ENCODE data around the gene TSLP. TPM values are rescaled to one million over a fixed set of nuclear protein-coding genes. Genes with fewer than 3 reads are reported as not detected.

TSLP gene
- total and polyA plus RNA-seq, 9 of the 15 experiments (the other 6 are each of a cell fraction or from before 2014, with no cell fraction given), result 0.09 to 2.8 (median 1.2) TPM

GRCh38 chr5:111119221-111119620, 47.7 kb downstream of the TSLP start:
- in situ Hi-C loops (cut with MboI), result loop anchor here (25.0 kb wide), 1 partner anchor 382 kb away; the partner anchor contains the start of genes SLC25A46 and TMEM232
- Histone ChIP-seq H4K20me1 (replicated peaks; ENCODE audit: control insufficient read depth, insufficient read depth, low read length) (no peaks in the 10 kb centered on the region), H3K4me1 (replicated peaks in 1 of 2; ENCODE audit: control insufficient read depth in 2 of 2, insufficient read depth in 2 of 2, low read length in 2 of 2) (no peaks in the 10 kb centered on the region), H3K9ac (ENCODE audit: insufficient read depth in 1 of 2, low read depth in 2 of 2, low read length in 2 of 2) (no peak overlapping the region), H2AFZ (ENCODE audit: low read depth, low read length) (no peak overlapping the region), H3K4me2 (ENCODE audit: insufficient read depth, low read length) (no peak overlapping the region), H3K27ac (ENCODE audit: extremely low read depth, low read depth, low read length) (no peak overlapping the region), H3K9me1 (ENCODE audit: control insufficient read depth, insufficient read depth, low read length) (no peaks in the 10 kb centered on the region), H3K4me3 (no peak overlapping the region), H3K9me3 (replicated peaks; ENCODE audit: control insufficient read depth, insufficient read depth, low read depth, low read length) (no peaks in the 10 kb centered on the region), H3K79me2 (ENCODE audit: control insufficient read depth, insufficient read depth, low read length) (no peaks in the 10 kb centered on the region), H3K27me3 (ENCODE audit: control insufficient read depth in 2 of 2, insufficient read depth in 2 of 2, low read length in 2 of 2) (no peaks in the 10 kb centered on the region), H3K36me3 (ENCODE audit: control insufficient read depth, insufficient read depth, low read length) (peaks cover 94% of the 10 kb centered on the region)
- BruUV-seq (replicated peaks), result no TSS peak
- TF ChIP-seq HNRNPUL1 (IDR thresholded peaks at IDR 0.05; ENCODE audit: low read length), result no peak
- TF ChIP-seq ZNF609 (CRISPR knock-in tag; IDR thresholded peaks at IDR 0.05; ENCODE audit: borderline replicate concordance), result no peak
- no peak for TF ChIP-seq CHD4 (IDR thresholded peaks at IDR 0.05; ENCODE audit: insufficient read depth, insufficient replicate concordance, low read depth, low read length, poor library complexity, severe bottlenecking)
- TF ChIP-seq MXI1 (IDR thresholded peaks at IDR 0.05; ENCODE audit: low read depth, low read length), result no peak
- no peak for TF ChIP-seq ETV6 (IDR thresholded peaks at IDR 0.05; ENCODE audit: borderline replicate concordance in 1 of 2, low read depth in 2 of 2, low read length in 1 of 2)
- no peak for TF ChIP-seq ETV6 (CRISPR knock-in tag; IDR thresholded peaks at IDR 0.05; ENCODE audit: borderline replicate concordance)
- TF ChIP-seq TCF15 (CRISPR knock-in tag; IDR thresholded peaks at IDR 0.05), result no peak
- TF ChIP-seq NCOR1 (IDR thresholded peaks at IDR 0.05), result no peak
- no peak for TF ChIP-seq CTCFL (IDR thresholded peaks at IDR 0.05; ENCODE audit: borderline replicate concordance, insufficient read depth, low read depth, low read length, poor library complexity, severe bottlenecking)
- no peak for TF ChIP-seq ZKSCAN1 (IDR thresholded peaks at IDR 0.05; ENCODE audit: low read depth, low read length)
- no peak for TF ChIP-seq OTX1 (CRISPR knock-in tag; IDR thresholded peaks at IDR 0.05)
- no peak for TF ChIP-seq CTBP1 (IDR thresholded peaks at IDR 0.05; ENCODE audit: borderline replicate concordance)
- TF ChIP-seq FOXM1 (IDR thresholded peaks at IDR 0.05; ENCODE audit: low read depth), result no peak
- TF ChIP-seq FOXM1 (CRISPR knock-in tag; IDR thresholded peaks at IDR 0.05; ENCODE audit: low read depth), result no peak
- TF ChIP-seq PRMT5 (CRISPR knock-in tag; IDR thresholded peaks at IDR 0.05), result no peak
- TF ChIP-seq LARP7 (IDR thresholded peaks at IDR 0.05), result no peak
- no peak for TF ChIP-seq MEF2A (IDR thresholded peaks at IDR 0.05; ENCODE audit: control insufficient read depth, low read depth, low read length)
- ChIA-PET CTCF (ENCODE audit: low intra/inter-chr PET ratio) (no interaction called here), POLR2A (no interaction called here)
- intact Hi-C loops (cut with micrococcal nuclease), result no loop called here
- no peak for ATAC-seq
- no peak for FAIRE-seq
- no peak for DNase-seq (ENCODE audit: extremely low read depth in 1 of 4, low spot score in 3 of 4)
- 72% methylated on average over 2 of the region's 2 CpGs for WGBS (ENCODE audit: insufficient coverage, low coverage, missing lambda C conversion rate)
